ENCODE data around the gene PIGN. TPM values are rescaled to one million over a fixed set of nuclear protein-coding genes. Genes with fewer than 3 reads are reported as not detected.

PIGN gene
- total RNA-seq, 4 donors from 2014 or later = 10.6 to 16.9 (median 12.4) TPM

GRCh38 chr18:62088156-62088555 is 98.7 kb downstream of the PIGN start:
- H3K4me3 ChIP-seq = no peak overlapping the region
- no peaks in the 10 kb centered on the region for H3K9me3 ChIP-seq
- peaks cover 3 to 51% (median 21%) of the 10 kb centered on the region in 4 donors for H3K36me3 ChIP-seq
- intact Hi-C loops (cut with DNase I) = no loop called here
- no peak for TF ChIP-seq POLR2A (IDR thresholded peaks at IDR 0.05; ENCODE audit: low read depth)
- TF ChIP-seq POLR2AphosphoS5 (IDR thresholded peaks at IDR 0.05) = no peak
- TF ChIP-seq CTCF (IDR thresholded peaks at IDR 0.05) = no peak
- TF ChIP-seq EP300 (IDR thresholded peaks at IDR 0.05) = no peak
- WGBS = 71% methylated on average over 2 of the region's 2 CpGs
- no peaks in the 10 kb centered on the region for H3K4me1 ChIP-seq
- H3K27ac ChIP-seq (replicated peaks in 1 of 4) = no peak overlapping the region
- no peak for DNase-seq (ENCODE audit: extremely low spot score)
- H3K27me3 ChIP-seq = no peaks in the 10 kb centered on the region

- H3K36me3 ChIP-seq = peaks cover 3 to 50% (median 21%) of the 10 kb centered on the region in 4 donors
- 97% methylated on average over 5 of the region's 5 CpGs for WGBS
- no peaks in the 10 kb centered on the region for H3K4me1 ChIP-seq
- H3K27ac ChIP-seq (replicated peaks in 1 of 4) = no peak overlapping the region
- intact Hi-C loops (cut with DNase I) = no loop called here
- no peak for DNase-seq (ENCODE audit: extremely low spot score)
- no peaks in the 10 kb centered on the region for H3K9me3 ChIP-seq
- H3K4me3 ChIP-seq = no peak overlapping the region
- no peak for TF ChIP-seq POLR2A (IDR thresholded peaks at IDR 0.05; ENCODE audit: low read depth)
- TF ChIP-seq POLR2AphosphoS5 (IDR thresholded peaks at IDR 0.05) = no peak
- no peak for TF ChIP-seq CTCF (IDR thresholded peaks at IDR 0.05)
- TF ChIP-seq EP300 (IDR thresholded peaks at IDR 0.05) = no peak
- H3K27me3 ChIP-seq = no peaks in the 10 kb centered on the region
These were observed 101.1 kb downstream of the PIGN start for GRCh38 chr18:62085756-62086155.

GRCh38 chr18:62081761-62082294 is 105.0 kb downstream of the PIGN start:
- Histone ChIP-seq H3K9me3 (no peaks in the 10 kb centered on the region), H3K4me3 (no peak overlapping the region), H3K4me1 (no peaks in the 10 kb centered on the region), H3K27me3 (no peaks in the 10 kb centered on the region), H3K36me3 (peaks cover 0 to 32% (median 7%) of the 10 kb centered on the region in 4 donors), H3K27ac (replicated peaks in 1 of 4) (no peak overlapping the region)
- intact Hi-C loops (cut with DNase I) = no loop called here
- TF ChIP-seq POLR2AphosphoS5 (IDR thresholded peaks at IDR 0.05) (no peak), POLR2A (IDR thresholded peaks at IDR 0.05; ENCODE audit: low read depth) (no peak), CTCF (IDR thresholded peaks at IDR 0.05) (no peak), EP300 (IDR thresholded peaks at IDR 0.05) (no peak)
- no peak for DNase-seq (ENCODE audit: extremely low spot score)
- 77% methylated on average over 1 of the region's 1 CpG for WGBS

GRCh38 chr18:62081248-62081647 is 105.6 kb downstream of the PIGN start:
- H3K9me3 ChIP-seq = no peaks in the 10 kb centered on the region
- intact Hi-C loops (cut with DNase I) = no loop called here
- H3K27me3 ChIP-seq = no peaks in the 10 kb centered on the region
- no peak for TF ChIP-seq EP300 (IDR thresholded peaks at IDR 0.05)
- no peak overlapping the region for H3K4me3 ChIP-seq
- peaks cover 0 to 26% (median 4%) of the 10 kb centered on the region in 4 donors for H3K36me3 ChIP-seq
- WGBS = 100% methylated on average over 1 of the region's 1 CpG
- no peak overlapping the region for H3K27ac ChIP-seq (replicated peaks in 1 of 4)
- H3K4me1 ChIP-seq = no peaks in the 10 kb centered on the region
- no peak for DNase-seq (ENCODE audit: extremely low spot score)

DNA sequence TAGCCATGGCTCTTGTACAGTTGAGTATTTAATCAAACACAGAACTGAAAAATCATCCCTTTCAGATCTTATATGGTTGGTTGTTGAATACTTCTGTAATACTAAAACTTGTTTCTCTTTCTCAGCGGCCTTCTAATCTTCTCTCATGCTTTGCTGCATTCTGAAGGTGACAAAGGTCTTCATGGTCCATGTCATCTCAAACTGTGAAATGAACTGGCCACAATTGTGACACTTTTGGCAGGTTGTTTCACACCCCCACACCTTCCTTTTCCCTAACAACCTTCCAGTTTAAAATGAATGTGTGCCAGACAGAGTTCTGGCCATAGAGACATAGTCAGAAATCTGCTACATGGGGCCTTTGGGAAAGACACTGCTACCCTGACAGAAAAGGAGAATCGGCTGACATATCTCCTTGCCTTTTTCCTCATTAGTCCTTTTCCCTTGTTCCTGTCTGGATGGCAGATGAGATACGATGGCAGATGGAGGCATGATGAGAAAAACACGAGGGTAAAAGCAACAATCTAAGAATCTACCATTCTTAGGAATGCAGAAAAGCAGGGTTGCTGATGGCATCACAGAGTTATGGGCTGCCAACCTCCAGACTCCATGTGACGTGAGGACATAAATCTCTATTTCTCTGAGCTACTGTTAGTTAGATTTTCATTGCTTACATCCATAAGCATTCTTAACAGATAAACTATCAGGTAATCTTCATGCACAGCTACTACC is 106.5 kb downstream of the PIGN start:
- no peaks in the 10 kb centered on the region for H3K27me3 ChIP-seq
- H3K4me1 ChIP-seq = no peaks in the 10 kb centered on the region
- no peaks in the 10 kb centered on the region for H3K9me3 ChIP-seq
- 84% methylated on average over 5 of the region's 5 CpGs for WGBS
- intact Hi-C loops (cut with DNase I) = no loop called here
- no peak for DNase-seq (ENCODE audit: extremely low spot score)
- no peak for TF ChIP-seq EP300 (IDR thresholded peaks at IDR 0.05)
- H3K27ac ChIP-seq (replicated peaks in 1 of 4) = no peak overlapping the region
- H3K36me3 ChIP-seq = peaks cover 0 to 17% (median 0%) of the 10 kb centered on the region in 4 donors
- H3K4me3 ChIP-seq = no peak overlapping the region

All from esophagus muscularis mucosa (tissue), 4 donors.